Embryonic facial prominence (tissue), 1 donor: Measurements from ENCODE around the gene PLEKHF1.
"Not testable (repeated sequence)": the region's sequence is repeated elsewhere in the genome, so short reads cannot be mapped to it uniquely, and the experiment has no call there.

Source experiments
- DNase-seq: peaks from one replicate; pipeline ENCODE4 v3.0.0-alpha.2; 2016; ENCODE audit errors: extremely low spot score

Gene PLEKHF1

GRCh38 chr19:29665215-29665825 is at the start of gene PLEKHF1:
TSS of gene PLEKHF1 (plus strand) at chr19:29665461. CDS start at chr19:29673840, 8,379 bp downstream.
- DNase-seq = no peak

- no peak for DNase-seq
Measured at GRCh38 chr19:29615891-29616425, 49.3 kb upstream of the PLEKHF1 start.

GRCh38 chr19:29616541-29616940 is 48.7 kb upstream of the PLEKHF1 start:
- DNase-seq = no peak

- no peak for DNase-seq
Measured at GRCh38 chr19:29617366-29618266, 47.6 kb upstream of the PLEKHF1 start.

- DNase-seq = no peak
Measured at GRCh38 chr19:29618434-29618833, 46.8 kb upstream of the PLEKHF1 start.

- DNase-seq = no peak
Measured at GRCh38 chr19:29618871-29619270, 46.4 kb upstream of the PLEKHF1 start.

GRCh38 chr19:29620931-29621351 is 44.3 kb upstream of the PLEKHF1 start:
- no peak for DNase-seq

GRCh38 chr19:29622166-29623070 is 42.8 kb upstream of the PLEKHF1 start:
- no peak for DNase-seq

- DNase-seq = no peak
Measured at GRCh38 chr19:29623726-29624488, 41.4 kb upstream of the PLEKHF1 start.

GRCh38 chr19:29624489-29625185 is 40.6 kb upstream of the PLEKHF1 start:
- no peak for DNase-seq

GRCh38 chr19:29625186-29625651 is 40.0 kb upstream of the PLEKHF1 start:
- DNase-seq = no peak

- DNase-seq = no peak
Measured at GRCh38 chr19:29626386-29626785, 38.9 kb upstream of the PLEKHF1 start.

GRCh38 chr19:29626832-29627231 is 38.4 kb upstream of the PLEKHF1 start:
- not testable (repeated sequence) for DNase-seq

- no peak for DNase-seq
Measured at GRCh38 chr19:29628661-29629385, 36.4 kb upstream of the PLEKHF1 start.

- DNase-seq = no peak
Measured at GRCh38 chr19:29629836-29630534, 35.3 kb upstream of the PLEKHF1 start.

GRCh38 chr19:29630655-29631054 is 34.6 kb upstream of the PLEKHF1 start:
- DNase-seq = no peak

- DNase-seq = no peak
Measured at GRCh38 chr19:29631450-29631849, 33.8 kb upstream of the PLEKHF1 start.

GRCh38 chr19:29634002-29634401 is 31.3 kb upstream of the PLEKHF1 start:
- no peak for DNase-seq
